Cardiac muscle cell (in vitro differentiated cells and primary cell): ENCODE data around the gene VAT1. TPM values are rescaled to one million over a fixed set of nuclear protein-coding genes. Genes with fewer than 3 reads are reported as not detected.
"Not testable (repeated sequence)": the region's sequence is repeated elsewhere in the genome, so short reads cannot be mapped to it uniquely, and the experiment has no call there.

Experiments
- DNase-seq, 2 donors: peaks; one replicate each; pipeline versions ENCODE4 v3.0.0 to v3.0.0-alpha.2; 2010 to 2017; ENCODE audit warnings: low read depth in 1 of 2, low spot score in 1 of 2
- H3K27ac ChIP-seq: fragments of 200-600 bp; sonication (generic); 2 replicates; pipeline ENCODE4 v1.5.1; 2016
- H3K27me3 ChIP-seq: fragments of 200-600 bp; sonication (generic); 2 replicates; pipeline ENCODE4 v1.6.0; 2016; ENCODE audit warnings: control low read depth
- H3K36me3 ChIP-seq: fragments of 200-600 bp; sonication (generic); 2 replicates; pipeline ENCODE4 v1.5.1; 2016; ENCODE audit warnings: control low read depth
- H3K4me1 ChIP-seq: fragments of 200-600 bp; sonication (generic); 2 replicates; pipeline ENCODE4 v1.8.1; 2017; ENCODE audit warnings: low read depth, mild to moderate bottlenecking, mixed run types
- H3K4me3 ChIP-seq: fragments of 200-600 bp; sonication (generic); 2 replicates; pipeline ENCODE4 v1.5.1; 2016; ENCODE audit warnings: mild to moderate bottlenecking
- H3K9me3 ChIP-seq: fragments of 200-600 bp; sonication (generic); 2 replicates; pipeline ENCODE4 v1.5.1; 2017; ENCODE audit warnings: low read depth, mild to moderate bottlenecking, control low read depth
- CTCF ChIP-seq: IDR thresholded peaks from 2 replicates; pipeline ENCODE4 v1.5.1; 2012; ENCODE audit warnings: low read depth, mild to moderate bottlenecking, low read length
- polyA plus RNA-seq: library from polyadenylated mRNA; unstranded; fragments of >200 nt; fragmentation: Nextera tagmentation; extraction: Ambion mirVana; gene quantifications from 2 replicates; pipeline ENCODE4 v1.2.1, GENCODE V29; 2016
- total RNA-seq: library from RNA; depleted of rRNA; stranded (reverse); fragments of >200 nt; gene quantifications from 2 replicates; pipeline ENCODE4 v1.2.3, GENCODE V29; 2016

VAT1 gene
- total and polyA plus RNA-seq, 2 experiments from 2014 or later = 207 to 312 TPM

DNA sequence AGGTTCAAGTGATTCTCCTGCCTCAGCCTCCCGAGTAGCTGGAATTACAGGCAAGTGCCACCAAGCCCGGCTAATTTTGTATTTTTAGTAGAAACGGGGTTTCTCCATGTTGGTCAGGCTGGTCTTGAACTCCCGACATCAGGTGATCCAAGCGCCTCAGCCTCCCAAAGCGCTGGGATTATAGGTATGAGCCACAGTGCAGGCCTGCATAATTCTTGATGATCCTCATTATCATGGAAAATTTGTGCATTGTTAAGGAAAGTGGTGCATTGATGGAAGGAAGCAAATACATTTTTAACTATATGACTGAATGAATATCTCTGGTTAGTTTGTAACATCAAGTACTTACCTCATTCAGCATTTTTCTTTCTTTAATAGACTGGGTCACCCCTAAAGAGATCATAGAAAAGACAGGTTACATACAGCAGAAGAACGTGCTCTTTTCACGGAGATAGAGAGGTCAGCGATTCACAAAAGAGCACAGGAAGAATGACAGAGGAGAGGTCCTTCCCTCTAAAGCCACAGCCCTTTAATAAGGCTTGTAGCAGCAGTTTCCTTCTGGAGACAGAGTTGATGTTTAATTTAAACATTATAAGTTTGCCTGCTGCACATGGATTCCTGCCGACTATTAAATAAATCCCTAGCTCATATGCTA lies 40.9 kb upstream of the VAT1 start:
- TF ChIP-seq CTCF = no peak
- H3K9me3 ChIP-seq = no peaks in the 10 kb centered on the region
- H3K4me1 ChIP-seq = no peaks in the 10 kb centered on the region
- H3K27me3 ChIP-seq = no peaks in the 10 kb centered on the region
- no peak overlapping the region for H3K4me3 ChIP-seq
- DNase-seq = no peak
- H3K27ac ChIP-seq = no peak overlapping the region
- H3K36me3 ChIP-seq = no peaks in the 10 kb centered on the region

- Histone ChIP-seq H3K27me3 (no peaks in the 10 kb centered on the region), H3K4me1 (no peaks in the 10 kb centered on the region), H3K36me3 (no peaks in the 10 kb centered on the region)
Measured at GRCh38 chr17:43056051-43056450, 33.9 kb upstream of the VAT1 start.

GRCh38 chr17:43053008-43053407 lies 30.8 kb upstream of the VAT1 start:
- not testable (repeated sequence) for DNase-seq, H3K27me3 ChIP-seq, H3K4me1 ChIP-seq, H3K27ac ChIP-seq, H3K9me3 ChIP-seq, H3K4me3 ChIP-seq, H3K36me3 ChIP-seq

More at GRCh38 chr17:43056051-43056450, 33.9 kb upstream of the VAT1 start:
- Histone ChIP-seq H3K27ac (no peak overlapping the region), H3K9me3 (no peaks in the 10 kb centered on the region), H3K4me3 (no peak overlapping the region)
- DNase-seq = no peak
- TF ChIP-seq CTCF = no peak

DNA sequence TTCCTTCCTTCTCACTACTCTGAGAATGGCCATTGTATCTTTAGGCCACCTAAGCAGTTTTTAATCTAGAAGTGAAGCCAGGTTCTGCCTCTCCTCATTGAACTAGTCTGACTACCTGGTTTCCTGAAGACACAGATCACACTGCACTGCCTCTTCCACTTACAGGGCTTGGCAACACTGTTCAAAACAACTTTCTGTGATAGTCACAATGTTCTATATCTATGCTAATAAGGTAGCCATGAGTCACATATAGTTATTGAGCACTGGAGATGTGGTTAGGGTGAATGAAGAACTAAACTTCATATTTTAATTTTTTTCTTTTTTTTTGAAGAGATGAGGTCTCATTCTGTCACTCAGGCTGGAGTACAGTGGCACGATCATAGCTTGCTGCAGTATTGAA lies 29.8 kb upstream of the VAT1 start:
- no peaks in the 10 kb centered on the region for H3K9me3 ChIP-seq
- no peak for DNase-seq

DNA sequence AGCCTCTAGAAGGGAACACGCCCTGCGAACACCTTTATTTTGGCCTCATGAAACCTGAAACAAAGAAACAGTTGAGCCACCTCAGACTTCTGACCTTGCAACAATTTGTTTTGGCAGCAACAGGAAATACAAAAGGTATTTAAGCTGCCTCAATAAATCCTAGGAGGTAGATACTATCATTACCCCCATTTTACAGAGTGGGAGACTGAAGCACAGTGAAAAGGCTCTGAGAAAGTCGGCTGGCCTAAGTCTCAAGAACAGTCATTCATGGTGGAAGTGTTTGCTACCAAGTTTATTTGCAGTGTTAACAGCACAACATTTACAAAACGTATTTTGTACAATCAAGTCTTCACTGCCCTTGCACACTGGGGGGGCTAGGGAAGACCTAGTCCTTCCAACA lies 21.8 kb upstream of the VAT1 start:
- H3K36me3 ChIP-seq = no peaks in the 10 kb centered on the region
- no peak overlapping the region for H3K4me3 ChIP-seq
- no peaks in the 10 kb centered on the region for H3K27me3 ChIP-seq
- DNase-seq = no peak
- no peaks in the 10 kb centered on the region for H3K9me3 ChIP-seq
- peaks cover 7% of the 10 kb centered on the region for H3K4me1 ChIP-seq
- no peak for TF ChIP-seq CTCF
- H3K27ac ChIP-seq = no peak overlapping the region

More for the DNA sequence above, 29.8 kb upstream of the VAT1 start:
- H3K36me3 ChIP-seq = no peaks in the 10 kb centered on the region
- no peak overlapping the region for H3K27ac ChIP-seq
- H3K27me3 ChIP-seq = no peaks in the 10 kb centered on the region
- H3K4me3 ChIP-seq = no peak overlapping the region
- no peaks in the 10 kb centered on the region for H3K4me1 ChIP-seq
- no peak for TF ChIP-seq CTCF

GRCh38 chr17:43043307-43043706 lies 21.1 kb upstream of the VAT1 start:
- no peaks in the 10 kb centered on the region for H3K27me3 ChIP-seq
- no peak overlapping the region for H3K27ac ChIP-seq
- H3K4me3 ChIP-seq = no peak overlapping the region
- no peak for TF ChIP-seq CTCF
- DNase-seq = no peak
- H3K9me3 ChIP-seq = no peaks in the 10 kb centered on the region
- H3K4me1 ChIP-seq = peaks cover 7% of the 10 kb centered on the region
- H3K36me3 ChIP-seq = no peaks in the 10 kb centered on the region
